ENCODE data around the gene HUNK.
"Not testable (repeated sequence)": the region's sequence is repeated elsewhere in the genome, so short reads cannot be mapped to it uniquely, and the experiment has no call there.

HUNK gene

GRCh38 chr21:31921079-31921478, 48.3 kb downstream of the HUNK start:
- peak; percentile 38 for DNase-seq (ENCODE audit: low read depth)

- no peak for DNase-seq (ENCODE audit: low read depth)
Observed at GRCh38 chr21:31922881-31923280, 50.1 kb downstream of the HUNK start.

GRCh38 chr21:31923756-31924155, 50.9 kb downstream of the HUNK start:
- no peak for DNase-seq (ENCODE audit: low read depth)

GRCh38 chr21:31924548-31924947, 51.7 kb downstream of the HUNK start:
- DNase-seq (ENCODE audit: low read depth), result no peak

- no peak for DNase-seq (ENCODE audit: low read depth)
Observed at GRCh38 chr21:31926498-31926897, 53.7 kb downstream of the HUNK start.

- no peak for DNase-seq (ENCODE audit: low read depth)
Observed at GRCh38 chr21:31927689-31928353, 55.0 kb downstream of the HUNK start.

- DNase-seq (ENCODE audit: low read depth), result no peak
Observed at GRCh38 chr21:31928656-31929055, 55.8 kb downstream of the HUNK start.

GRCh38 chr21:31929548-31929947, 56.7 kb downstream of the HUNK start:
- DNase-seq (ENCODE audit: low read depth), result no peak

- no peak for DNase-seq (ENCODE audit: low read depth)
Observed at GRCh38 chr21:31930001-31930400, 57.2 kb downstream of the HUNK start.

GRCh38 chr21:31931644-31932469, 59.0 kb downstream of the HUNK start:
- no peak for DNase-seq (ENCODE audit: low read depth)

GRCh38 chr21:31932470-31932764, 59.6 kb downstream of the HUNK start:
- no peak for DNase-seq (ENCODE audit: low read depth)

- DNase-seq (ENCODE audit: low read depth), result no peak
Observed at GRCh38 chr21:31937303-31937702, 64.5 kb downstream of the HUNK start.

- DNase-seq (ENCODE audit: low read depth), result no peak
Observed at GRCh38 chr21:31938330-31939301, 65.8 kb downstream of the HUNK start.

GRCh38 chr21:31941694-31942093, 68.9 kb downstream of the HUNK start:
- DNase-seq (ENCODE audit: low read depth), result no peak

- no peak for DNase-seq (ENCODE audit: low read depth)
Observed at GRCh38 chr21:31943561-31943960, 70.7 kb downstream of the HUNK start.

GRCh38 chr21:31945141-31945540, 72.3 kb downstream of the HUNK start:
- no peak for DNase-seq (ENCODE audit: low read depth)

GRCh38 chr21:31945546-31945945, 72.7 kb downstream of the HUNK start:
- peak; percentile 20 for DNase-seq (ENCODE audit: low read depth)

- DNase-seq (ENCODE audit: low read depth), result no peak
Observed at GRCh38 chr21:31946231-31946630, 73.4 kb downstream of the HUNK start.

- not testable (repeated sequence) for DNase-seq (ENCODE audit: low read depth)
Observed at GRCh38 chr21:31946876-31947550, 74.2 kb downstream of the HUNK start.

- no peak for DNase-seq (ENCODE audit: low read depth)
Observed at GRCh38 chr21:31948676-31949075, 75.9 kb downstream of the HUNK start.

- DNase-seq (ENCODE audit: low read depth), result no peak
Observed at GRCh38 chr21:31952828-31953227, 80.0 kb downstream of the HUNK start.

GRCh38 chr21:31957631-31958030, 84.8 kb downstream of the HUNK start:
- no peak for DNase-seq (ENCODE audit: low read depth)
